Prostate gland (tissue), 2 donors: ENCODE results near the gene DNAH12.
A peak's percentile ranks its signal among the peaks of the same experiment; 100 is the strongest.

ENCODE experiments used
- CTCF ChIP-seq, 4 experiments: fragments of 200-600 bp in 2 of 4; fragments of 450-650 bp in 2 of 4; sonication (generic) in 2 of 4; IDR thresholded peaks; 1 replicate in 3 of 4; 2 replicates in 1 of 4; pipeline ENCODE4 v1.5.1; 2016 to 2019; ENCODE audit warnings: antibody characterized with exemption in 4 of 4, mild to moderate bottlenecking in 2 of 4, moderate library complexity in 2 of 4
- POLR2A ChIP-seq: fragments of 450-650 bp; IDR thresholded peaks from one replicate; pipeline ENCODE4 v1.6.1; 2016; ENCODE audit warnings: antibody characterized with exemption, mild to moderate bottlenecking
- POLR2AphosphoS5 ChIP-seq: sonication (generic); formaldehyde crosslinking; IDR thresholded peaks from one replicate; pipeline ENCODE4 v1.6.1; 2017; ENCODE audit warnings: antibody characterized with exemption

GRCh38 chr3:57397175-57398026 lies 146.7 kb downstream of the DNAH12 start:
- TF ChIP-seq POLR2A (no peak), CTCF (IDR thresholded peaks at IDR 0.05) (peak; percentile 33 to 74 (median 58)), POLR2AphosphoS5 (no peak)
